Prostate gland (tissue), 2 donors: ENCODE measurements around the gene TTYH1. TPM values are rescaled to one million over a fixed set of nuclear protein-coding genes. Genes with fewer than 3 reads are reported as not detected.

ENCODE experiments used
- DNase-seq: peaks from one replicate; pipeline ENCODE4 v3.0.0-alpha.2; 2019; ENCODE audit warnings: low spot score
- H3K27ac ChIP-seq, 2 donors: fragments of 200-600 bp; sonication (generic); 2 replicates each; pipeline ENCODE4 v1.5.1; 2017 to 2019
- H3K27me3 ChIP-seq: fragments of 200-600 bp; sonication (generic); replicated peaks from 2 replicates; pipeline ENCODE4 v1.5.1; 2019; ENCODE audit not compliant: insufficient read depth
- H3K36me3 ChIP-seq, 2 donors: fragments of 200-600 bp; sonication (generic); 1 replicate in 1 of 2; 2 replicates in 1 of 2; pipeline versions ENCODE4 v1.5.1 to v1.8.1; 2017 to 2019
- H3K4me1 ChIP-seq: fragments of 200-600 bp; sonication (generic); replicated peaks from 2 replicates; pipeline ENCODE4 v1.5.1; 2019
- H3K4me3 ChIP-seq, 2 donors: fragments of 200-600 bp; sonication (generic); 2 replicates each; pipeline ENCODE4 v1.5.1; 2017 to 2019
- H3K9me3 ChIP-seq: fragments of 200-600 bp; sonication (generic); 2 replicates; pipeline ENCODE4 v1.5.1; 2017
- CTCF ChIP-seq, 4 experiments: fragments of 200-600 bp in 2 of 4; fragments of 450-650 bp in 2 of 4; sonication (generic) in 2 of 4; IDR thresholded peaks; 1 replicate in 3 of 4; 2 replicates in 1 of 4; pipeline ENCODE4 v1.5.1; 2016 to 2019; ENCODE audit warnings: antibody characterized with exemption in 4 of 4, mild to moderate bottlenecking in 2 of 4, moderate library complexity in 2 of 4
- POLR2A ChIP-seq: fragments of 450-650 bp; IDR thresholded peaks from one replicate; pipeline ENCODE4 v1.6.1; 2016; ENCODE audit warnings: antibody characterized with exemption, mild to moderate bottlenecking
- POLR2AphosphoS5 ChIP-seq: sonication (generic); formaldehyde crosslinking; IDR thresholded peaks from one replicate; pipeline ENCODE4 v1.6.1; 2017; ENCODE audit warnings: antibody characterized with exemption
- WGBS: methylation state at CpG from one replicate; pipeline ENCODE4 v1.1.5; 2018; 5-methylcytosine and 5-hydroxymethylcytosine counted together
- intact Hi-C: fragments of 100-400 bp; cut with DNase I; formaldehyde crosslinking; loops from one replicate; pipeline ENCODE4 v1.14.2; 2022
- total RNA-seq, 2 donors: library from RNA; depleted of rRNA; stranded (reverse); fragments of >200 nt; gene quantifications; one replicate each; pipeline ENCODE4 v1.1.0, GENCODE V29; 2016

TTYH1 gene
- total RNA-seq, 2 donors from 2014 or later = 1.8 to 136 TPM

- intact Hi-C loops = no loop called here
- H3K4me3 ChIP-seq = peak overlapping the region; percentile 55 to 69
- H3K27ac ChIP-seq = peak overlapping the region; percentile 96 to 98
- H3K4me1 ChIP-seq = peaks cover 7% of the 10 kb centered on the region
- DNase-seq = no peak
- H3K9me3 ChIP-seq = no peaks in the 10 kb centered on the region
- H3K36me3 ChIP-seq = no peaks in the 10 kb centered on the region
- 1% methylated on average over 56 of the region's 60 CpGs for WGBS
- H3K27me3 ChIP-seq = no peaks in the 10 kb centered on the region
- TF ChIP-seq POLR2AphosphoS5 = peak; percentile 9
- peak; percentile 16 for TF ChIP-seq POLR2A
- peak in 1 of 4 experiments; percentile 4 for TF ChIP-seq CTCF (IDR thresholded peaks at IDR 0.05)
These were observed 55.9 kb downstream of the TTYH1 start for GRCh38 chr19:54470991-54471782.

- Histone ChIP-seq H3K4me3 (peak within 1 kb of the TSS; percentile 46 to 47), H3K27me3 (no peaks in the 10 kb centered on the region), H3K36me3 (no peaks in the 10 kb centered on the region), H3K4me1 (peaks cover 7% of the 10 kb centered on the region), H3K9me3 (no peaks in the 10 kb centered on the region), H3K27ac (peak within 1 kb of the TSS; percentile 87 to 93)
- peak; percentile 55 for DNase-seq
- TF ChIP-seq POLR2AphosphoS5 = peak; percentile 65
- TF ChIP-seq CTCF (IDR thresholded peaks at IDR 0.05) = no peak
- TF ChIP-seq POLR2A = peak; percentile 85
- intact Hi-C loops = no loop called here
- 8% methylated on average over 14 of the region's 14 CpGs for WGBS
These were observed 58.0 kb downstream of the TTYH1 start, which contains the start of gene CDC42EP5 for GRCh38 chr19:54473071-54473891. Gene CDC42EP5, minus strand, starts transcription at chr19:54473296. Its CDS starts 7,749 bp downstream, at chr19:54465547.

- H3K4me3 ChIP-seq = no peak overlapping the region
- no peaks in the 10 kb centered on the region for H3K9me3 ChIP-seq
- TF ChIP-seq CTCF (IDR thresholded peaks at IDR 0.05) (no peak), POLR2A (no peak), POLR2AphosphoS5 (no peak)
- WGBS = 66% methylated on average over 6 of the region's 6 CpGs
- no peaks in the 10 kb centered on the region for H3K27me3 ChIP-seq
- peak overlapping the region; percentile 87 to 93 for H3K27ac ChIP-seq
- H3K36me3 ChIP-seq = no peaks in the 10 kb centered on the region
- intact Hi-C loops = no loop called here
- peaks cover 6% of the 10 kb centered on the region for H3K4me1 ChIP-seq
- no peak for DNase-seq
These were observed 58.7 kb downstream of the TTYH1 start for GRCh38 chr19:54473892-54474372.

GRCh38 chr19:54475706-54476105 lies 60.4 kb downstream of the TTYH1 start:
- intact Hi-C loops = no loop called here
- no peaks in the 10 kb centered on the region for H3K9me3 ChIP-seq
- H3K4me1 ChIP-seq = no peaks in the 10 kb centered on the region
- no peaks in the 10 kb centered on the region for H3K27me3 ChIP-seq
- TF ChIP-seq POLR2A = no peak
- TF ChIP-seq CTCF (IDR thresholded peaks at IDR 0.05) = no peak
- no peak for TF ChIP-seq POLR2AphosphoS5
- no peaks in the 10 kb centered on the region for H3K36me3 ChIP-seq
- no peak overlapping the region for H3K27ac ChIP-seq
- no peak overlapping the region for H3K4me3 ChIP-seq
- DNase-seq = no peak
- 89% methylated on average over 11 of the region's 11 CpGs for WGBS
